ENCODE measurements around the gene WFIKKN1. TPM values are rescaled to one million over a fixed set of nuclear protein-coding genes. Genes with fewer than 3 reads are reported as not detected.
A peak's percentile ranks its signal among the peaks of the same experiment; 100 is the strongest.

WFIKKN1 gene
- total and polyA plus RNA-seq, 2 of the 13 experiments (the other 11 are each of a cell fraction or from before 2014, with no cell fraction given), result 1.7 to 4.9 TPM

GRCh38 chr16:592518-593306, 38.1 kb upstream of the WFIKKN1 start (continued):
- TF ChIP-seq ZBTB33 (CRISPR knock-in tag; IDR thresholded peaks at IDR 0.05), result peak; percentile 58
- TF ChIP-seq, protein P1, sequence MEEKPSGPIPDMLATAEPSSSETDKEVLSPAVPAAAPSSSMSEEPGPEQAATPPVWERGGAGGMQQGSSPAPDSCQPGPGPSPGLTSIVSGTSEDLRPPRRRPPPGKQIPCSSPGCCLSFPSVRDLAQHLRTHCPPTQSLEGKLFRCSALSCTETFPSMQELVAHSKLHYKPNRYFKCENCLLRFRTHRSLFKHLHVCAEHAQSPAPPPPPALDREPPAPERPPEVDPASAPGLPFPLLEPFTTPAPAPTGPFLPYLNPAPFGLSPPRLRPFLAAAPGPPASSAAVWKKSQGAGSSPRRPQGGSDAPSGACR (CRISPR knock-in tag; IDR thresholded peaks at IDR 0.05), result no peak
- TF ChIP-seq RBM22 (optimal IDR thresholded peaks at IDR 0.05; ENCODE audit: low read length), result no peak
- TF ChIP-seq, protein P2, sequence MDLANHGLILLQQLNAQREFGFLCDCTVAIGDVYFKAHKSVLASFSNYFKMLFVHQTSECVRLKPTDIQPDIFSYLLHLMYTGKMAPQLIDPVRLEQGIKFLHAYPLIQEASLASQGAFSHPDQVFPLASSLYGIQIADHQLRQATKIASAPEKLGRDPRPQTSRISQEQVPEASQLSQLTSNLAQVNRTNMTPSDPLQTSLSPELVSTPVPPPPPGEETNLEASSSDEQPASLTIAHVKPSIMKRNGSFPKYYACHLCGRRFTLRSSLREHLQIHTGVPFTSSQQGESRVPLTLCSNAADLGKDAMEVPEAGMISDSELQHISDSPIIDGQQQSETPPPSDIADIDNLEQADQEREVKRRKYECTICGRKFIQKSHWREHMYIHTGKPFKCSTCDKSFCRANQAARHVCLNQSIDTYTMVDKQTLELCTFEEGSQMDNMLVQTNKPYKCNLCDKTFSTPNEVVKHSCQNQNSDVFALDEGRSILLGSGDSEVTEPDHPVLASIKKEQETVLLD (CRISPR knock-in tag; IDR thresholded peaks at IDR 0.05; ENCODE audit: low read depth), result no peak
- TF ChIP-seq SMAD1 (CRISPR knock-in tag; IDR thresholded peaks at IDR 0.05; ENCODE audit: borderline replicate concordance, low read depth), result no peak
- TF ChIP-seq ZSCAN9 (CRISPR knock-in tag; IDR thresholded peaks at IDR 0.05; ENCODE audit: borderline replicate concordance), result peak; percentile 67; the same call in 1 of the 2 replicates
- peak; percentile 96 for TF ChIP-seq CEBPB (IDR thresholded peaks at IDR 0.05; ENCODE audit: borderline replicate concordance, low read depth, low read length)
- TF ChIP-seq FOXK1 (CRISPR knock-in tag; IDR thresholded peaks at IDR 0.05; ENCODE audit: borderline replicate concordance, low read depth), result no peak
- no peak for TF ChIP-seq MAFK (conservative IDR thresholded peaks at IDR 0.05 in 1 of 2, IDR thresholded peaks at IDR 0.05 in 1 of 2; ENCODE audit: low read length in 2 of 2)
- peak in 1 of 2 experiments; percentile 80; a peak in 2 of 4 replicates for TF ChIP-seq KLF16 (CRISPR knock-in tag; IDR thresholded peaks at IDR 0.05)
- TF ChIP-seq THRA (CRISPR knock-in tag; IDR thresholded peaks at IDR 0.05; ENCODE audit: borderline replicate concordance), result no peak
- 0 out of 2 replicates have a peak, but pooled peaks have one; percentile 20 for TF ChIP-seq HDAC2 (CRISPR knock-in tag; IDR thresholded peaks at IDR 0.05)
- peak; percentile 60; the same call in 1 of the 2 replicates for TF ChIP-seq TFDP2 (CRISPR knock-in tag; IDR thresholded peaks at IDR 0.05)
- peak; percentile 37; the same call in 1 of the 2 replicates for TF ChIP-seq ZNF205 (CRISPR knock-in tag; IDR thresholded peaks at IDR 0.05)
- TF ChIP-seq, protein P3, sequence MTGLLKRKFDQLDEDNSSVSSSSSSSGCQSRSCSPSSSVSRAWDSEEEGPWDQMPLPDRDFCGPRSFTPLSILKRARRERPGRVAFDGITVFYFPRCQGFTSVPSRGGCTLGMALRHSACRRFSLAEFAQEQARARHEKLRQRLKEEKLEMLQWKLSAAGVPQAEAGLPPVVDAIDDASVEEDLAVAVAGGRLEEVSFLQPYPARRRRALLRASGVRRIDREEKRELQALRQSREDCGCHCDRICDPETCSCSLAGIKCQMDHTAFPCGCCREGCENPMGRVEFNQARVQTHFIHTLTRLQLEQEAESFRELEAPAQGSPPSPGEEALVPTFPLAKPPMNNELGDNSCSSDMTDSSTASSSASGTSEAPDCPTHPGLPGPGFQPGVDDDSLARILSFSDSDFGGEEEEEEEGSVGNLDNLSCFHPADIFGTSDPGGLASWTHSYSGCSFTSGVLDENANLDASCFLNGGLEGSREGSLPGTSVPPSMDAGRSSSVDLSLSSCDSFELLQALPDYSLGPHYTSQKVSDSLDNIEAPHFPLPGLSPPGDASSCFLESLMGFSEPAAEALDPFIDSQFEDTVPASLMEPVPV (CRISPR knock-in tag; IDR thresholded peaks at IDR 0.05), result 0 out of 2 replicates have a peak, but pooled peaks have one; percentile 31
- TF ChIP-seq RCOR2 (CRISPR knock-in tag; IDR thresholded peaks at IDR 0.05), result 0 out of 2 replicates have a peak, but pooled peaks have one; percentile 20
- TF ChIP-seq MXD4 (CRISPR knock-in tag; IDR thresholded peaks at IDR 0.05), result peak; percentile 46; the same call in 1 of the 2 replicates
